ENCODE measurements around the gene OCIAD1.
"Not testable (repeated sequence)": the region's sequence is repeated elsewhere in the genome, so short reads cannot be mapped to it uniquely, and the experiment has no call there.

The OCIAD1 gene, protein sequence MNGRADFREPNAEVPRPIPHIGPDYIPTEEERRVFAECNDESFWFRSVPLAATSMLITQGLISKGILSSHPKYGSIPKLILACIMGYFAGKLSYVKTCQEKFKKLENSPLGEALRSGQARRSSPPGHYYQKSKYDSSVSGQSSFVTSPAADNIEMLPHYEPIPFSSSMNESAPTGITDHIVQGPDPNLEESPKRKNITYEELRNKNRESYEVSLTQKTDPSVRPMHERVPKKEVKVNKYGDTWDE

DNA sequence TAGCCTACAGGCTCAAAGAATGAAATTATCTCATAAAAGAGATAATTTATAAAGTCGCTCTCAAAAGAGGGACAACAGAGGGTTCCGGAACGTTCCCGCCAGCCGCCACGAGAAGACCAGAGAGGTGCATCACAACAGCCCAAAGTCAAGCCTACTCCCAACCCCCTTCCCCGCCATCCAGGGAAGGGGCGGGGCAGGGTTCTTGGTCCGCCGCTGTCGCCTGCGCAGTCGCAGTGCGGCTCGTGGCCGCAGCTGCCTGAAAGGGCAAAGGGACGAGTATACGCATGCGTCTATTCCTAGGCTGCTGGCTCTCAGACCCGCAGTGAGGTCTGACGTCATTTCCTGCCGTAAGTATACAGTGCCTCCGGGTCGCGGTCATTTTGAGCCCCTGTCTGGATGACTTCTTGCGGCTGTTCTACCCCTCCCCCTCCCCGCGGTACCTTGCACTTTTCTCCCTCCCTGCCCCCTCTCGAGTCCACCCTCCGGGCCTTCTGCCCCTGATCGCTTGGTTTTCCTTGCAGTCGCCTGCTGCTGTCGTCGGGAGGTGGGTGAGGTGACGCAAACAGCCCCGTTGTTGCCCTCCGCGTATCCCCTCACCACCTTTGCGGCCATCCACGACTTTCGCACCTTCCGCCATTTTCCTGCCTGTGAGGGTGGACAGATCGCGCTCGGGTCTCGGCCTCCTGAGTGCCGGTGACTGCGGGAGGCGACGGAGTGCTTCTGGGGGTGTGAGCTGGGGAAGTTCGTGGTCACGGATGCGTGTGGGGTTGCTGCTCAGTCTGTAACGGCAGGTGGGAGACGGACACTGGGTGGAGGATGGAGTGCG, at the start of gene OCIAD1:
TSS of gene OCIAD1 (plus strand) at position 383 of the 826 bp plus-strand sequence. CDS start 1,537 bp downstream, outside the sequence.
- peak; percentile 99 for DNase-seq

DNA sequence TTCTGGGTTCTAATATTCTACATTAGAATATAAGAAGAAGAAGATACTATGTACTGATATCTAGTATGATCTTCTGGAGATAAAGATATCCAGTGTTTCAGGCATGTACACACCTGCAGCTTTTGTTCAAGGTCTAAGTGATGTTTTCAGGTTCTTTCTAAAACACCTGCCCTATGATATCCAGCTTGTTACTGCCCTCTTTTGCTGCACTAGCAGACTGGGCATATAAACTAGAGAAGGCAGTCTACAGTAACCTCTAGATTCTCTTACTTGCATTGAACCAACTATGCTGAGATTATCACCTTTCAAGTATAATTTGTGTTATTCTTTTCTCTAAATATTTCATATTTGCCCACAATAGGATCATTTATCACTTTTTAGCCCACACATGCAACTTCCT, 48.9 kb upstream of the OCIAD1 start:
- no peak for DNase-seq

DNA sequence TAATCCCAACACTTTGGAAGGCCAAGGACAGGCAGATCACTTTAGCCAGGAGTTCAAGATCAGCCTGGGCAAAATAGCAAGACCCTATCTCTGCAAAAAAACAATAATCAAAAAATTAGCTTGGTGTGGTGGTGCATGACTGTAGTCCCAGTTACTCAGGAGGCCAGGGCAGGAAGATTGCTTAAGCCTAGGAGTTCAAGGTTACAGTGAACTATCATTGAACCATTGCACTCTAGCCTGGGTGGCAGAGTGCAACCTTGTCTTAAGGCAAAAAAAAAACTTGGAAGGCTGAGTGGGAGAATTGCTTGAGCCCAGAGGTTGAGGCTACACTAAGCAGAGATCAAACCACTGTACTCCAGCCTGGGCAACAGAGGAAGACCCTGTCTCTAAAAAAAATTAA, 45.6 kb upstream of the OCIAD1 start:
- no peak for DNase-seq

DNA sequence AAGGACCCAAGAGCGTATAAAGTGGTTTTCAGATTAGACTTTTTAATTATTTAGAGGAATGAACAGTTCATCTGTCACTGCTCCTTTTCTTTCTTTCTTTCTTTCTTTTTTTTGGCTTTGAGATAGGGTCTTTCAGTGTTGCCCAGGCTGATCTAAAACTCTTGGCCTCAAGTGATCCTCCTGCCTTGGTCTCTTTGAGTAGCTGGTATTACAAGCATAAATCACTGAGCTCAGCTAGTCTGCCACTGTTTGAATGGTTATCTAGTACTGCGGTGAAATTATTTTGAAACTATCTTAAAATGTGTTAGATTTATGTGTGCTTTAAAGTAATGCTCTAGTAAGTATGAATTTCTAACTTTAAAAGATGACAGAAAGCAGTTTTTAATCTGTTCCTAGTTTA, 44.3 kb upstream of the OCIAD1 start:
- DNase-seq, result no peak

DNA sequence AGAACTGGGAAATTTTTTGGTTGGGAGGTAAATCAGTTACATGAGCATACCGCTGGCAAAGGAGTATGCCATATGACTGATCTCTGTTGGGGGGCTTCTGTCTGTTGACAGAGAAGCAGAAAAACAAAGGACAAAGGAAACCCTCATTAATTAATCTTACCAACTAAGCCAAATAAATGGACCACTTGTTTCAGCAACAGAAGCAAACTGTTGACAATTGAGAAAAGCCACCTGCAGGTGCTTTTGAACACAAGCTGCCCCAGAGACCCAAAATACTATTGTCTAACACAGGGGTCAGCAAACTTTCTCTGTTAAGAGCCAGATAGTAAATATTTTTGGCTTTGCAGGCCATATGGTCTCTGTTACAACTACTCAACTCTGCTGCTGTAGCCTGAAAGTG, 43.8 kb upstream of the OCIAD1 start:
- DNase-seq, result peak; percentile 48

DNA sequence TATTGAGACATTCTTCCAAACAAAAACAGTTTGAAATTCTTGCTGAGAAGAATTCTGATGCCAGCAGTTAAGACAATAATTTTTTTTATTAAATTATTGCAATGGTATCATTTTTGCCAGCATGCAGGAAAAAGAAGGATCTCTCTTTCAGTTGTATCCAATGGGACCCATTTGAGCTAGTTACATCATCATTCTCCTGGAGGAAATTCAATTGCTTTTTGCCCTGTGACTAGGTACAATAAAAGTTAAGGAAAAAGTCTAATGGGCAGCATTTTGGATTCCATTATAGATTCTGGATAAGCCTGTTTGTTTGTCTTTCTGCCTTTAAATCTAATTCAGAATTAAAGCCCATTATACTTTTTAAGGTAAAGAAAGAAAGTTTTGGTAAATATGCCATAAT, 40.3 kb upstream of the OCIAD1 start:
- no peak for DNase-seq

DNA sequence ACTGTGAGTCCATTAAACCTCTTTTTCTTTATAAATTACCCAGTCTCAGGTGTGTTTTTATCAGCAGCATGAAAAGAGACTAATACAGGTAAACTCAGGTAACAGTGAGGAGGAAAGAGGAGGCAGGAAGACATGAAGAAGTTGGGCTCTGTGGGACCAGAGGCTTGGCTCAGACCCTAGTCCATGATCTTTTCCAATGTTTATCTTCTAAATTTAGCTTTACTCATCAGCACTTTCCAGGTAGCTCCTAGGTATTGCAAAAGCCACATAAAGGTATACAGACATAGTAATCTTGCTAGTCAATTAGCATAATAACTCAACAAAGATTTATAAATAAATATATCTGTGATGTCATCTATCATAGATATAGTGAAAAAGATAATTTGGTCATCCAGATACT, 39.6 kb upstream of the OCIAD1 start:
- DNase-seq, result no peak

DNA sequence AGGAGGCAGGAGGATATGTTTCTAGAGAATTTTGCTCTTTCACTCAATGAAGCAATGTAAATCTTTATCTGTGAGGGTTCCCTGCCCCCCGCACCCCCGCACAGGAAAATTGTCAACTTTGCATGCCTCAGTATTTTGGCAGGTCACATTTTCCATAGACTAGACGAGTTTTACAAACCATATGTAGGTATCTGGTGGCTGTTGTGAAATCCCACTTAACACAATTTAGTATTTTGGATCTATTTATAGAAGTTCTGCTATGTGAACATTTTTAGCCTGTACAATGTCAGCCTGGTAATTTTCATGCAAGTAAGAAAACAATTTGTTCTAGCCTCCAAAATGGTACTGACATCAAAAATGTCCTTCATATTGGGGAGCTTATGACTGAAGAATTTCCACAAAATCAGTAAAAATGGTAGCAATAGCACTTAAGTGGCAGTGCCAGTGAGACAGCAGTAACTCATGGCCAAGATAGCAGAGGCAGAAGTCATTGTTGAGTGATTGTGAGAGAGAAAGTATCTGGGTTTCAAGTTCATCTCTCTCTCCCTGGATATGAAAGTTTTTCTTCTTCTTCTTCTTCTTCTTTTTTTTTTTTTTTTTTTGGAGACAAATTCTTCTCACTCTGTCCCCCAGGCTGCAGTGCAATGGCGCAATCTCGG, 38.4 kb upstream of the OCIAD1 start:
- no peak for DNase-seq

DNA sequence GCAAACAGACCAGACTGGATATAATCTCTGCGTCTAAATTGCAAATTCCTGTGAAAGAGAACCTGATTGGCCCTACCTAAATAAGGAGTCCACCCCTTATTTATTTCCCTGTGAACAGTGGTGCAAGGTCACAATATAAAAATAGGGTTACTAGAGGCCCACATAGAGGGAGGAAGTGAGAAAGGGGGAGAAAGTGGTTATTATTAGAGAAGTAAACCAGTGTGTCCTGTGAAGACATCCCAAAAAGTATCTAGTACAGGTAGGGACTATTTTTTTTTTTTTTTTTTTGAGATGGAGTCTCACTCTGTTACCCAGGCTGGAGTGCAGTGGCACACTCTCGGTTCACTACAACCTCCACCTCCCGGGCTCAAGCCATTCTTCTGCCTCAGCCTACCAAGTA, 35.8 kb upstream of the OCIAD1 start:
- no peak for DNase-seq

DNA sequence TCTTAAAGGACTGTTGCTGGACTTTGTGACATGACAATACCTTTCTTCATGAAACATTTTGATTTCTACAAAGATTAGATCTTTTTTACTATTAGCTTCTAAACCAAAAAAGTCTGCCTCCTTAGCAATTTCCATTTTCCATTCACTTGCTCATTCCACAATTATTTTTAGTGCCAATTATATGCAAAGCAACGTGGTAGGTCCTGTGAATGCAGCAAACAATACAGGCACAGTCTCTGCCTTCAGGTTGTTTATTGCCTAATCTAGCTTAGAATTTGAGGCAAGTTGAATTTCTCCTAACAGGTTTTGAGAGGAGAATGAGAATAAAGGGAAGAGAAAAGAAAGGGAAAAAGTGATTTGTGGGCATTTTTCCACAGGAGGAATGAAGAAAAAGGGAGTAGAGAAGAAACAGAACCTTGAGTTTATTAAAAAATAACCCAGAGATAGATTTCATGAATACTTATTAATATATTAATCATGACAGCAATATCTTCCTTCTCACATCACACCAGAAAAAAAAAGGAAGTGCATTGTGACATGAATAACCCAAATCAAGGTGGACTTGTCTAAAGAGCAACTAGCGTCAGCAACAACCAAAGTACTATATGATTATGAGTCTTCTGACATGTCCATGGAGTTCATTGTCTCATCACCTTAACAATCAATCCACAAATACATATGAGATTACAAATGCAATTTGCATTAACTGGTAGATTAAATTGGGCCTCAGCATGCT, 34.5 kb upstream of the OCIAD1 start:
- no peak for DNase-seq

DNA sequence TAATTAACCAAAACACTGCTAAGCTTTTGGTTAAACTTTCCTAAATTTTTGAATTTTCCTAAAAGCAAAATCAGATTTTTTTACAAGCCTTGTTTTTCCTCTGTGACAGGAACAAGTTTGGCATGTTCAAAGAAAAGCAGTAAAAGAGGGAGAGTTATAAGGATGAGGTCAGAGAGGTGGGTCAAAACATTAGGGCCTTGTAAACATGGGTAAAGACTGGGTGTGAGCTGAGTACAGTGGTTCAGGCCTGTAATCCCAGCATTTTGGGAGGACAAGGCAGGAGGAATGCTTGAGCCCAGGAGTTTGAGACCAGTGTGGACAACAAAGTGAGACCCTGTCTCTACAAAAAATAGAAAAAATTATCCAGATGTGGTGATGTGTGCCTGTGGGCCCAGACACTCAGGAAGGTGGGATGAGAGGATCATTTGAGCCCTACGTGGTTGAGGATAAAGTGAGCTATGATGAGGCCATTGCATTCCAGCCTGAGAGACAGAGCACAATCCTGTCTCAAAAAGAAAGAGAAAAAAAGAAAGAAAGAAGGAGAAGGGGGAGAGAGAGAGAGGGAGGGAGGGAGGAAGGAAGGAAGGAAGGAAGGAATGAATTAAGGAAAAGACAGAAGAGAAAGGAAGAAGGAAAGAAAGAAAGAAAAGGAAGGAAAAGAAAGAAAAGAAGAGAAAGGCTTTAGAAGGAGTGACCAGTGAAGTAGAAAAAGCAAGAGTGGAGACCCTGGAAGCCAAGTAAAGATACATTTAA, 33.8 kb upstream of the OCIAD1 start:
- DNase-seq, result no peak

DNA sequence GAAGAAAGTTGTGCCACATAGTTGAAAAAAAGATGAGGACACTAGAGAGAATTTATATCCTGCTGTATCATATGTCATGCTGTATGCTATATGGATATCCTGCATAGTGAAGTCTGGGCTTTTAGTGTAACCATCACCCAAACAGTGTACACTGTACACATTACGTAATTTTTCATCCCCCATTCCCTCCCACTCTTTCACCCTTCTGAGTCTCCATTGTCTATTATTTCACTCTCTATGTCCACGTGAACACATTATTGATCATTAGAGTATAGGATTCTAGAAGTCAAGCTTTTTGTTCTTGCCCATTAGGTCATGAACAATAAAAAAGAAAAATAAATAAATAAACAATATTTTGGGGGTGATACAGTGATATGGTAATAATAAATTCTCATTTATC, 32.8 kb upstream of the OCIAD1 start:
- no peak for DNase-seq

DNA sequence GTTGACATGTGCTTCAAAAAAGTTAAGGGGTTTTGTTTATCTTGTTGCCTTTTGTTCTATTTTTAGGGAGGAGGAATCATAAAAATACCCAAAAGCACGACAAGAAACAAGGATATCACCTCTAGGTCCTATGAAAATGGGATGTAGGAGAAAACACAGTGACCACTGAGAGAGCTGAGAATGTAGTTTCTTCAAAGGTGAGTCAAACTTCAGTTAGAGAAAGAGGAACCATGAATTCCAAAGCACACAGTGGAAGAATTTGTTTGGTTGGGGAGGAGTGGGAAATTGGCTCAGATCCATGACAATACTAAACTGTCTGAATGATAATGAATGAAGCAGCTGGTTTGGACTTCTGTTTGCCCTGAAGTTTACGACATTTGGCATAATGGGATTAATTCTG, 31.7 kb upstream of the OCIAD1 start:
- no peak for DNase-seq

DNA sequence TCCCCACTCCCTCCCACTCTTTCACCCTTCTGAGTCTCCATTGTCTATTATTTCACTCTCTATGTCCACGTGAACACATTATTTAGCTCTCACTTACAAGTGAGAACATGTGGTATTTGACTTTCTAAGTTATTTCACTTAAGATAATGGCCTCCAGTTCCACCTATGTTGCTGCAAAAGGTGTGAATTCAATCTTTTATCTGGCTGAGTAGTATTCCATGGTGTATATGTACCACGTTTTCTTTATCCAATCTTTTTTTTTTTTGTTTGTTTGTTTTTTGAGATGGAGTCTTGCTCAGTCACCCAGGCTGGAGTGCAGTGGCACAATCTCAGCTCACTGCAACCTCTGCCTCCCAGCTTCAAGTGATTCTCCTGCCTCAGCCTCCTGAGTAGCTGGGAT, 30.7 kb upstream of the OCIAD1 start:
- DNase-seq, result not testable (repeated sequence)

DNA sequence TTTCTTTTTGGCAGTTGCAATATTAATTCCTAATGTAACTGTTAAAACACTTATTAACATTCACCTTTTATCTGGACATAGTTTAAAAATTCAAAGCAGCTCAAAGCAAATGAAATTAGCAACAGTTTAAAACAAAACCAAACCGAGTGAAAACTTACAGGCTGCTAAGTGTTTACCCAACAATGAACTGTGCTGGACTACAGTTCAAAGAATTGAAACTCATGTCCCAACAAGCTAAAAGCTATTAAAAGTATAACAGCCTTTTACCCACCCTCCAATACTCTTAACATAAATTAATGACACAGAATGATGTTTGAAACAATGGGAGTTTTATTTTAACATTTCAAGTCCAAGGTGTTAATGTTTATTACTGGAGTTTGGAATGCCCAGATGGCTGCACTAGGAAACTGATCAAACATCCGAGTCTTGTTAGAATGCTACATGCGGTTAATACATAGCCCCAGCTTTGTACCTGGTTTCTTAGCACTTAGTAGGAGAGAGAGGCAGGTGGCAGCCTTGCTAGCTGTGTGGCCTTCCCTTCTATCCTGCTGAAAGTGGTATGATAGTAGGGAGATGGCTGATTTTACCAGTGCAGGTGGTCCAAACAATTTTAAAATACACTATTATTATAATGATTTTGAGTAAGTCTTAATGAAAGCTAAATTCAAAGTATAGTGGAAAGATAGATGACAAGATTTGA, 29.7 kb upstream of the OCIAD1 start:
- DNase-seq, result no peak

DNA sequence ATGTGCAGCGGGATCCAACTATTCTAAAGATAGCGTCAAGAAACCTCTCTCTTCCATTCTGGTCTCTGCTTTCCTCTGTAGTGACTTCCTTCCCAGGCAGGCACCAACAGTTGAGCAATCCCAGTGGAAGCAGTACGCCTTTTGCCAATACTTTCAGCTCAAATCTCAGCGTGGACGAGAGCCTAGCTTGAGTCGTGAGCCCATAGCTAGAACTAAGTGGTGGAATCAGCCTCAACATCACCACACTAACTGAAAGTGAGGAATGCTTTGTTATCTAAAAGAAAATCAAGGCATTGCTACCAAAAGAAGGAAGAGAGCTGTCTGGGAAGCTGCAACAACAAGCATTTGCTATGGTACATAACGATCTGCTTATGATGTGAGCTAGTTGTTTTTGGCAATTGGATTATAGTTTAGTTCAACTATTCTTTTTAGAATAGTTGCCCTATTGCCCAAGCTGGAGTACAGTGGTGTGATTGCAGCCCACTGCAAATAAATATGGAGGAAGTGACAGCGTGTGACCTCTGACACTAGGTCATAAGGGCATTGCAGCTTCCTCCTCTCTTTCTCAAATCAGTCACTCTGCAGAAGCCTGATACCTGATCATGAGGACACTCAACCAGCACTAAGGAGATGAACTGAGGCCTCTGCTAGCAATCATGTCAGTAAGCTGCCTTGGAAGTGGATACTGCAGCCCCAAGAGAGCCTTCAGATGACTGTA, 26.1 kb upstream of the OCIAD1 start:
- no peak for DNase-seq

DNA sequence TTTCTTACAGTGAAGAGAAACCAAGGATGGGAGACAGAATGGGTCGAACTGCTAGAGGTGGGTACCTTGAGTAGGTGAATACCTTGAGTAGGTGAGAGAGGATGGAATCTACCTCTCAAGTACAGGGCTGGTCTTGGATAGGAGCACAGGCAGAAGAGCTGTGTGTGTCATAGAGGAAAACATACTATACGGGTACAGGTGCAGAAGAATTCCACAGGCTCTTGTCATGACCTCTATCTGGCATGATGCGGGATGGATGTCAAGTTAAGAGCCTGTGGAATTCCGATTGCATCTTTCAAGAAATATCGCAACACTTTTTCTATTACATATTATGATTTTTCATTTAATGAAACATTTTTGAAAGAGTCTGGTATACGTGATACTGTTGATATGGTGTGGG, 18.0 kb upstream of the OCIAD1 start:
- no peak for DNase-seq

DNA sequence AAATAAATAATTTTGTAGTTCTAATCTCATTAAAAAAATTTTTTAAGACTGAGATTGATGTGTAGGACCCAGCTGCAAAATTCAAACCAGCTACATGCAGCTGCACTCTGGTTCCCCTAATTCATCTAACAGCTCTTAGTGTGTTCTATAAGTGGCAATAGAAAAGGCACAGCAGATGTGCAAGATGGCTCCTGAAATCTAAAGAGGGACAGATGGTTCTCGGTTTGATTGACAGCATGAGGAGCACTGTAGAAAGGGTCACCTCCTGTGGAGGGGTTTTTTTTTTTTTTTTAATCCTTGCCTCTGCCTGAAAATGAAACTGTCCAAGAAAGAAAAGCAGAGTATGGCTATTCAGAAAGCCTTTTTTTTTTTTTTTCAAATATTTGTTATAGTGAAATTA, 16.9 kb upstream of the OCIAD1 start:
- DNase-seq, result no peak

DNA sequence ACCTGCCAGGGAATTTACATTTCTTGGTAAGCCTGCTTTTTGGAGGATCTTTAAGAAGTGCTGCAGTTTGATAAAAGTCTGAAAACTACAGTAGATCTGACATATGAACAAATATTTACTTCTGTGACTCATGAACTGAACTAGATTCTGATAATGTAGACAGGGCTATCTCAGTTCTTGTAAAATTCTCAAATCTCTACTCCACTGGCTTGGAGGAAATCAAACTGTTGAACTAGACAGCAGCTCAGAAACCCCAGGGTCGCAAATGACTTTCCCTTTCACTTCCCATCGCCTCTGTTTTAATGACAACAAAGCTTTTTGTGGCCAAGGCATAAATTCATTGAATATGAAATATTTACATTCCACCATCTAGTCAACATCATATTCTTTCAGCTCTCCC, 15.4 kb upstream of the OCIAD1 start:
- DNase-seq, result no peak

DNA sequence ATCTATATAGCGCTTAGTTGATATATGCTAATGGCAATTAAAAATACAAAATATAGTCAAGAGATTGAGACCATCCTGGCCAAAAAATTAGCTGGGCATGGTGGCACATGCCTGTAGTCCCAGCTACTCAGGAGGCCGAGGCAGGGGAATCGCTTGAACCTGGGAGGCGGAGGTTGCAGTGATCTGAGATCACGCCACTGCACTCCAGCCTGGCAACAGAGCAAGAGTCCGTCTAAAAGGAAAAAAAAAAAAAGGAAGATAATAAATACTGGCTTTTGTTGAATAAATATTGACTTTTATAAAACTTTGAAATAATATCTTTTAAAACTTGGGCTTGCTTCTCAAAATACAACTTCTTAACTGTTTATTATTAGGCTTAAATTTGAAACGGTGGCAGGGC, 14.6 kb upstream of the OCIAD1 start:
- DNase-seq, result not testable (repeated sequence)

DNA sequence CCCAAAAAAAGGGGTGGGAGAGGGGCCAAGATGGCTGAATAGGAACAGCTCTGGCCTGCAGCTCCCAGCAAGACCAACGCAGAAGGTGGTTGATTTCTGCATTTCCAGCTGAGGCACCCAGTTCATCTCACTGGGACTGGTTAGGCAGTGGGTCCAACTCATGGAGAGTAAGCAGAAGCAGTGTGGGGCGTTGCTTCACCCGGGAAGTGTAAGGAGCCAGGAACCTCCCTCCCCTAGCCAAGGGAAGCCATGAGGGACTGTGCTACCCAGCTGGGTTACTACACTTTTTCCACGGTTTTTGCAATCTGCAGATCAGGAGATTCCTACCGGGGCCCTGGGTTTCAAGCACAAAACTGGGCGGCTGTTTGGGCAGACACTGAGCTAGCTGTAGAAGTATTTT, 13.9 kb upstream of the OCIAD1 start:
- DNase-seq, result no peak
